GM12801 (cell line): ENCODE data around the gene OTOL1.

ENCODE experiments used
- TF ChIP-seq, protein P1 (sequence below): IDR thresholded peaks from one replicate; pipeline ENCODE4 v1.5.1; 2011; ENCODE audit warnings: control low read depth; ENCODE audit not compliant: insufficient read length; ENCODE audit errors: extremely low read depth

The OTOL1 gene

DNA sequence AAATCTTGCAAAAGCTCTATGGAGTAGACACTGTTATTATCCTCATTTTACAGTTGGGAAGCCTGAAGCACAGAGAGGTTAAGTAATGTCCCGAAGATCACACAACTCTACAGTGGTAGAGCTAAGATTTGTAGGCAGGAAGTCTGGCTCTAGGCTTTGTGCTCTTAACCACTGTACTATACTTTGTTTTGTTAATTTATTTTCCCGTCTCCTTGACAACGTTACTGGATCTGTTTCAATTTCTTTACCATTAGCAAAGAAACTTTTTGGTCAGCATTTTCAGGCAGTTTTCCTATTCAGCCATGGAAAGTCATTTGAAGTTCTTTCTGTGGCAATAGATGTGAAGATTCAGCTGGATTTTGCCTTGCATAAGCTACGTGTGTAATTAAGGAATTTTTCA, 51.7 kb downstream of the OTOL1 start:
- TF ChIP-seq, protein P1, sequence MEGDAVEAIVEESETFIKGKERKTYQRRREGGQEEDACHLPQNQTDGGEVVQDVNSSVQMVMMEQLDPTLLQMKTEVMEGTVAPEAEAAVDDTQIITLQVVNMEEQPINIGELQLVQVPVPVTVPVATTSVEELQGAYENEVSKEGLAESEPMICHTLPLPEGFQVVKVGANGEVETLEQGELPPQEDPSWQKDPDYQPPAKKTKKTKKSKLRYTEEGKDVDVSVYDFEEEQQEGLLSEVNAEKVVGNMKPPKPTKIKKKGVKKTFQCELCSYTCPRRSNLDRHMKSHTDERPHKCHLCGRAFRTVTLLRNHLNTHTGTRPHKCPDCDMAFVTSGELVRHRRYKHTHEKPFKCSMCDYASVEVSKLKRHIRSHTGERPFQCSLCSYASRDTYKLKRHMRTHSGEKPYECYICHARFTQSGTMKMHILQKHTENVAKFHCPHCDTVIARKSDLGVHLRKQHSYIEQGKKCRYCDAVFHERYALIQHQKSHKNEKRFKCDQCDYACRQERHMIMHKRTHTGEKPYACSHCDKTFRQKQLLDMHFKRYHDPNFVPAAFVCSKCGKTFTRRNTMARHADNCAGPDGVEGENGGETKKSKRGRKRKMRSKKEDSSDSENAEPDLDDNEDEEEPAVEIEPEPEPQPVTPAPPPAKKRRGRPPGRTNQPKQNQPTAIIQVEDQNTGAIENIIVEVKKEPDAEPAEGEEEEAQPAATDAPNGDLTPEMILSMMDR = no peak

- TF ChIP-seq, protein P1 = no peak
These were observed 52.7 kb downstream of the OTOL1 start for GRCh38 chr3:161549261-161549660.

DNA sequence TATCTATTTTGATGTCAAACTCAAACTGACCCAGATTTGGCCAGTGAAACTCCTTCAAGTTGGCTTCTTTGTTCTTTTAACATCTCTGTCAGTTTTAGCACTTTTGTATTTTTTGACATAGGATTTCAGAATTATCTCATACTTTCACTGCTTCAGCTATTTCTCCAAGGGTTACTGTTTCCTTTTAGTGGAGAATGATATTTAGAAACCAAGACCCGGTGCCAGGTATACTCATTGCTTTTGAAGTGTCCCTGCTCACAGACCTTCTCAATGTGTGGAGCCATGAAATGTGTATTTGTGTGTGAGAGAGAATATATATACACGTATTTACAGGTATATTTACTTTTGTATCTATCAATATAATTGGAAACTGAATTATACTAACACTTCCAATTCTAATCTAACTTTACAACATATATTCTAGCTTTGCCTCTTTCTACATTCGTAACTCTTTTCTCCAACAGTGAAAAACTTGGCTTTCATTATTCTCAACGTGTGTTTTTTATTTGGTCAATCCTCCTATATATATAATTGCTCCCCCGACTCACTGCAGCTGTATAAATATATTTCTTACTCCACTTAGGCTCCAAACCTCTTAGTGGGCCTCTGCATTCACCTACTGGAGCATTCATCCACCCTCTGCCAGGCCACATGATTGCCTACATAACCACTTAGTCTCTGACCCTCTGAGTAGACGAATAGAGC, 54.0 kb downstream of the OTOL1 start:
- TF ChIP-seq, protein P1 = no peak

DNA sequence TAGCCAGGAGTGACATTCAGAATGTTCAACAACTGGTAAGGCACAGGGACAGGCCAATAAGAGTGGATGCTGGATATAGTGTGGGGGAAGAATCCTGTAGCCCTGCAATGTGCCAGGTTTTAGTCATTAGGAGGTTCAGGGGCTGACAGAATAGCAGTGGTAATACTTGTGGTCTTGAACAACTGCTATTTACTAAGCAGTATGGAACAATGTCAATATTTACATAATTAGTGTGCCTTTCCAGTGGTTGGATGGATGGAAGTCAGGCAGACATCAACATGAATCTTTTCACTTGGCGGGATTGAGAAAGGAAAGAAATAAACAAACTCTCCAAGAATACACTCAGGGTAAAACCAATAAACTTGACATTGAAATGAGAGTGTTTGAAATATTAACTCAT, 55.1 kb downstream of the OTOL1 start:
- TF ChIP-seq, protein P1 = no peak

GRCh38 chr3:161552984-161553560, 56.5 kb downstream of the OTOL1 start:
- TF ChIP-seq, protein P1 = no peak
